ENCODE measurements around the gene IQSEC3. TPM values are rescaled to one million over a fixed set of nuclear protein-coding genes. Genes with fewer than 3 reads are reported as not detected.
"Not testable (repeated sequence)": the region's sequence is repeated elsewhere in the genome, so short reads cannot be mapped to it uniquely, and the experiment has no call there.

IQSEC3 gene
- total RNA-seq, 1 donor from 2014 or later, result 2.5 TPM

DNA sequence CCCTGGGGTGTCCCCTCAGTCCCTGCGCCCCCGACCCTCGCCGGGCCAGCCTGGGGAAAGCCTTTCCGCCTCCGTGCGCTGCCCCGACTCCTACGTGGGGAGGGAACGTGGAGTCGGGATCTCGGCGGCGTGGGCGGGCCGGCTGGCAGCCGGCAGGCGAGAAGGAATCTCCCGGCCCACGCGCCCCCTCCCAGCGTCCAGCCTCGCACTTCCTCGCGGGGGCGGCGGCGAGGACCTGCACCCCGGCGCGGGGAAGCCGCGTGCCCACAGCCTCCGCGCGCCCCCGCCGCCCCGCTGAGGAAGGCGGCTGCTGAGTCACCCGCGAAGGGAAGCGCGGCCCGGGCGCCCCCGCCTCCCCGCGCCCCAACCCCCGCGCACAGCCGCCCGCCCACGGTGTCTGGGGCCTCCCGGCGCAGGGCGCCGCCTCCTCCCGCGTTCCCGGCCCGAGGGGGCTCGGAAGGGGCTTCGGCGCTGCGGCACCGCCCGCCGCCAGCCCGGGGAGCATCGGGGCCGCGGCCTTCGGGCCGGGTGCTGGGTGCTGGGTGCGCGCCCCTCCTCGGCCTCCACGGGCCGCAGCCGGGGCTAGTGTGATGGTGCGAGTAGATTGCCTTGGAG, 11.3 kb downstream of the IQSEC3 start:
- H3K4me3 Mint-ChIP-seq (ENCODE audit: low read depth), result not testable (repeated sequence)

DNA sequence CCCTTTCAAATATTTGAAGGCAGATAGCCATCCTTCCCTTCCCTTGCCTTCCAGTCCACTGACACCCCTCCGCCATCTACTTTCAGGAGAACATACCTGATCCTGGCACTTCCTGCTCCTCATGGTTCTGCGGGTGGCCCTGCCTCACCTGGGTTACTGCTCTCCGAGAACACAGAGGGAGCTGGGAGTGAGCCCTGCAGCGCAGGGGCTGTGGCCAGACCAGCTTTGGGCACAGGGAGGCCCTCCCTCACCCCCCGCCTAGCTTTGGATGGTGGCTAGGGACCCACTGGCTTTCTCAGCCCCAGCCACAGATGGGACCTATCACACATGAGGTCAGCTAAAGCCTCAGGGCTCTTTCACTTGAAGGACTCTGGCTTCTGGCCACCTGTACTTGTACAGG, 12.4 kb downstream of the IQSEC3 start:
- Mint-ChIP-seq H3K36me3 (ENCODE audit: insufficient read depth) (no peaks in the 10 kb centered on the region), H3K4me1 (ENCODE audit: low read depth) (no peaks in the 10 kb centered on the region), H3K9me3 (ENCODE audit: low read depth) (no peaks in the 10 kb centered on the region), H3K27me3 (peaks cover 87% of the 10 kb centered on the region), H3K4me3 (ENCODE audit: low read depth) (no peak overlapping the region), H3K27ac (no peak overlapping the region)
- TF ChIP-seq, protein P1, sequence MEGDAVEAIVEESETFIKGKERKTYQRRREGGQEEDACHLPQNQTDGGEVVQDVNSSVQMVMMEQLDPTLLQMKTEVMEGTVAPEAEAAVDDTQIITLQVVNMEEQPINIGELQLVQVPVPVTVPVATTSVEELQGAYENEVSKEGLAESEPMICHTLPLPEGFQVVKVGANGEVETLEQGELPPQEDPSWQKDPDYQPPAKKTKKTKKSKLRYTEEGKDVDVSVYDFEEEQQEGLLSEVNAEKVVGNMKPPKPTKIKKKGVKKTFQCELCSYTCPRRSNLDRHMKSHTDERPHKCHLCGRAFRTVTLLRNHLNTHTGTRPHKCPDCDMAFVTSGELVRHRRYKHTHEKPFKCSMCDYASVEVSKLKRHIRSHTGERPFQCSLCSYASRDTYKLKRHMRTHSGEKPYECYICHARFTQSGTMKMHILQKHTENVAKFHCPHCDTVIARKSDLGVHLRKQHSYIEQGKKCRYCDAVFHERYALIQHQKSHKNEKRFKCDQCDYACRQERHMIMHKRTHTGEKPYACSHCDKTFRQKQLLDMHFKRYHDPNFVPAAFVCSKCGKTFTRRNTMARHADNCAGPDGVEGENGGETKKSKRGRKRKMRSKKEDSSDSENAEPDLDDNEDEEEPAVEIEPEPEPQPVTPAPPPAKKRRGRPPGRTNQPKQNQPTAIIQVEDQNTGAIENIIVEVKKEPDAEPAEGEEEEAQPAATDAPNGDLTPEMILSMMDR (IDR thresholded peaks at IDR 0.05; ENCODE audit: unreplicated experiment), result no peak
- no peak for DNase-seq (ENCODE audit: low spot score, unreplicated experiment)

More for the DNA sequence above, 11.3 kb downstream of the IQSEC3 start:
- DNase-seq (ENCODE audit: low spot score, unreplicated experiment); H3K4me1 Mint-ChIP-seq (ENCODE audit: low read depth); H3K36me3 Mint-ChIP-seq (ENCODE audit: insufficient read depth); H3K9me3 Mint-ChIP-seq (ENCODE audit: low read depth); H3K27ac Mint-ChIP-seq: not testable (repeated sequence)
- H3K27me3 Mint-ChIP-seq, result peaks cover 85% of the 10 kb centered on the region

DNA sequence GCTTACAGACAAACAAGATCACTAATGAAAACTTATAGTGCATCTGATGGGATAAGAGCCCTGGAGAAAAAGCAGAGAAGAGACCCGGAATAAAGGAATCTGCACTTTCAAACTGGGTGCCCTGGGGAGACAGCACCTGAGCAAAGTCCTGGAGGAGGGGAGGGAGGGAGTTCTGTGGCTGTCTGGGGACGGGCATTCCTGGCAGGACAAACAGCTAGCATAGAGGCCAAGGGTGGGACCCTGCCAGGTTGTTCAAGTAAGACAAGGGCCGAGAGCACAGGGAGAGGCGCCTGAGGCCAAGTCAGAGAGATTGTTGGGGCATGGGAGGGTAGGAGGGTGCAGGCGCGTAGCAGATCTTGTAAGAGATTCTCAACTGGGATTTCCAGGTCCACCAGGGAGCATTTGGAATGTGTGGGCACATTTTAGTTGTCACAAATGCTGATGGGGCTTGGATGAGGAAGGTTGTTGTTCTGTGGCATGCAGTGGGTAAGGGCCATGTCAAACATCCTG, 14.2 kb downstream of the IQSEC3 start:
- Mint-ChIP-seq H3K27ac (no peak overlapping the region), H3K36me3 (ENCODE audit: insufficient read depth) (no peaks in the 10 kb centered on the region), H3K27me3 (peaks cover 80% of the 10 kb centered on the region), H3K4me3 (ENCODE audit: low read depth) (no peak overlapping the region), H3K4me1 (ENCODE audit: low read depth) (no peaks in the 10 kb centered on the region), H3K9me3 (ENCODE audit: low read depth) (no peaks in the 10 kb centered on the region)
- TF ChIP-seq, protein P1 (IDR thresholded peaks at IDR 0.05; ENCODE audit: unreplicated experiment), result no peak
- DNase-seq (ENCODE audit: low spot score, unreplicated experiment), result no peak

DNA sequence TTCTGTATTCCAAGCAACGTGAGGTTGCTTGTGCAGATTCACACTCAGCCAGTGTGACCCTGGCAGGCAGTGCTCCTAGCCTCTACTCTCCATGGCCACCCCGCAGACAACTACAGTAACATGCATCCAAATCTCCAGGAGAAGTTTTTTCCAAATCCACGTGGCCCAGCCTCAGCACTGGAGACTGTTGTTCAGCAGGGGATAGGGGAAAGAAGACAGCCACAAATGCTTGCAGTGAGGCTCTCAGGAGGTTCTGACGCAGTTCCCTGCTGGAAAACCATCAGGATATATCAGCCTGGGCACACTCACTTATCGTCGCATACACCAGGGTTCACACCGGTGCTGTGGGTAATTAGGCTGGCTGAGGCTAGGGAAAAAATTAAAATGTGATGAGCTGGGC, 16.2 kb downstream of the IQSEC3 start:
- no peaks in the 10 kb centered on the region for H3K9me3 Mint-ChIP-seq (ENCODE audit: low read depth)
- peaks cover 71% of the 10 kb centered on the region for H3K27me3 Mint-ChIP-seq
- H3K36me3 Mint-ChIP-seq (ENCODE audit: insufficient read depth), result no peaks in the 10 kb centered on the region
- H3K4me3 Mint-ChIP-seq (ENCODE audit: low read depth), result no peak overlapping the region
- TF ChIP-seq, protein P1 (IDR thresholded peaks at IDR 0.05; ENCODE audit: unreplicated experiment), result no peak
- DNase-seq (ENCODE audit: low spot score, unreplicated experiment), result no peak
- no peaks in the 10 kb centered on the region for H3K4me1 Mint-ChIP-seq (ENCODE audit: low read depth)
- no peak overlapping the region for H3K27ac Mint-ChIP-seq

DNA sequence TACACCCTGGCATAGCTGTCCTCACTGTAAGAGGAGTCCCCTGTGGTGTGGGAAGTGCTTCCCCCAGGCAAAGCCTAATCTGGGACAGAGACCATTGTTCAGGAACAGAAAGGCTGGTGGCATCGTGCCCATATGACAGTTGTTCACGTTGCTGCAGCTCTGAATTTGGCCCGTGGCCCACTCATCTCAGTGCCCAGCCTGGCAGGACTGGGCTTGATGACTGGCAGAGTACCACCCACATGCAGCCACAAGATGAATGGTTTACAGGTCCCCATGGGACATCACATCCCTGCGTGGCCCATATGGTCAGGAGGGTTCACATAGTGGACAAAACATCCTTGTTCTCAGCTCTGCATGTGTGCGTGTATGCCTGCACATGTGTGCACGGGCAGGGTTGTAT, 17.5 kb downstream of the IQSEC3 start:
- no peak for DNase-seq (ENCODE audit: low spot score, unreplicated experiment)
- Mint-ChIP-seq H3K4me1 (ENCODE audit: low read depth) (no peaks in the 10 kb centered on the region), H3K4me3 (ENCODE audit: low read depth) (no peak overlapping the region), H3K36me3 (ENCODE audit: insufficient read depth) (no peaks in the 10 kb centered on the region), H3K27ac (no peak overlapping the region), H3K9me3 (ENCODE audit: low read depth) (peaks cover under 1% of the 10 kb centered on the region), H3K27me3 (peaks cover 63% of the 10 kb centered on the region)
- TF ChIP-seq, protein P1 (IDR thresholded peaks at IDR 0.05; ENCODE audit: unreplicated experiment), result no peak

DNA sequence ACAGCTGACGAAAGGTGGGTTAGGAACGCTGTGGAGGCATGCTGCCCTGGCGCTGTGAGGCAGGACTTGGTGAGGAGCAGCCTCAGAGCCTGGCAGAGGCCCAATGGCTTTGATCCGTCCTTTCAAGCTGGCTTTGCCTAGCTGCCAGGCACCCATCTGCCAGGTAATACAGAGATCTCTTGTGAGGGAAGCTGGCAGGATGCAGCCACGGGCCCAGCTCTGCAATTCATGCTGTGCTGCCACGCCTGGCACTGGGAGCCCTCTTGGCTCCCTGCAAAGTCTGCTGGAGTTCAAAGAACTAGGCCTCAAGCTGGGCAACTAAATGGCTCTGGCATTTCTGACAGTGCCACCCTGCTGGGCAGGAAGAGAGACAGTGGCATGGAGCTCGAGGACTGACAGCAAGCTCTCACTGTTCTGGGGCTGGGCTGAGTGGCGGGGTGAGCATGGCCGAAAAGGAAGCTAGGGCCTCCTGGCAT, 18.7 kb downstream of the IQSEC3 start:
- no peak for DNase-seq (ENCODE audit: low spot score, unreplicated experiment)
- TF ChIP-seq, protein P1 (IDR thresholded peaks at IDR 0.05; ENCODE audit: unreplicated experiment), result no peak
- peaks cover 3% of the 10 kb centered on the region for H3K36me3 Mint-ChIP-seq (ENCODE audit: insufficient read depth)
- H3K27ac Mint-ChIP-seq, result no peak overlapping the region
- peaks cover 13% of the 10 kb centered on the region for H3K9me3 Mint-ChIP-seq (ENCODE audit: low read depth)
- no peaks in the 10 kb centered on the region for H3K4me1 Mint-ChIP-seq (ENCODE audit: low read depth)
- H3K27me3 Mint-ChIP-seq, result peaks cover 51% of the 10 kb centered on the region
- H3K4me3 Mint-ChIP-seq (ENCODE audit: low read depth), result no peak overlapping the region
